Mucosa of rectum (tissue), 2 donors: Measurements from ENCODE around the gene NRXN2.

Experiments
- H3K27ac ChIP-seq, 2 donors: one replicate each; pipeline ENCODE4 v1.7.0; 2013; ENCODE audit warnings: inconsistent platforms in 2 of 2, low read depth in 2 of 2, low read length in 2 of 2
- H3K27me3 ChIP-seq, 2 donors: one replicate each; pipeline ENCODE4 v1.7.0; 2013; ENCODE audit warnings: low read length in 2 of 2; ENCODE audit not compliant: control insufficient read depth in 2 of 2, insufficient read depth in 2 of 2
- H3K36me3 ChIP-seq, 2 donors: one replicate each; pipeline ENCODE4 v1.7.0; 2013; ENCODE audit warnings: low read length in 2 of 2; ENCODE audit not compliant: control insufficient read depth in 2 of 2, insufficient read depth in 2 of 2
- H3K4me1 ChIP-seq, 2 donors: one replicate each; pipeline ENCODE4 v1.7.0; 2013; ENCODE audit warnings: low read length in 2 of 2, mild to moderate bottlenecking in 1 of 2; ENCODE audit not compliant: control insufficient read depth in 2 of 2, insufficient read depth in 2 of 2
- H3K4me3 ChIP-seq, 2 donors: one replicate each; pipeline ENCODE4 v1.7.0; 2013; ENCODE audit warnings: low read length in 2 of 2
- H3K9ac ChIP-seq, 2 donors: one replicate each; pipeline ENCODE4 v1.7.0; 2013; ENCODE audit warnings: low read length in 2 of 2, low read depth in 1 of 2, mild to moderate bottlenecking in 1 of 2
- H3K9me3 ChIP-seq, 2 donors: one replicate each; pipeline ENCODE4 v1.7.0; 2013; ENCODE audit warnings: low read length in 2 of 2; ENCODE audit not compliant: control insufficient read depth in 2 of 2
- donor health status: healthy.
- donor health status: Normal muscosa, but diverticular disease.

NRXN2 gene

GRCh38 chr11:64608046-64608445 lies 115.0 kb downstream of the NRXN2 start:
- no peak overlapping the region for H3K27ac ChIP-seq
- H3K4me3 ChIP-seq = no peak overlapping the region
- no peaks in the 10 kb centered on the region for H3K36me3 ChIP-seq
- H3K9me3 ChIP-seq = no peaks in the 10 kb centered on the region
- H3K27me3 ChIP-seq = peaks cover 0 to 4% of the 10 kb centered on the region in 2 donors
- H3K9ac ChIP-seq = no peak overlapping the region
- no peaks in the 10 kb centered on the region for H3K4me1 ChIP-seq

GRCh38 chr11:64607381-64607985 lies 115.5 kb downstream of the NRXN2 start:
- Histone ChIP-seq H3K27me3 (peaks cover 0 to 4% of the 10 kb centered on the region in 2 donors), H3K4me3 (no peak overlapping the region), H3K4me1 (no peaks in the 10 kb centered on the region), H3K9me3 (no peaks in the 10 kb centered on the region), H3K36me3 (no peaks in the 10 kb centered on the region), H3K9ac (no peak overlapping the region), H3K27ac (no peak overlapping the region)

GRCh38 chr11:64606796-64607380 lies 116.1 kb downstream of the NRXN2 start:
- no peaks in the 10 kb centered on the region for H3K9me3 ChIP-seq
- no peak overlapping the region for H3K27ac ChIP-seq
- H3K4me3 ChIP-seq = no peak overlapping the region
- H3K9ac ChIP-seq = no peak overlapping the region
- H3K27me3 ChIP-seq = peaks cover 0 to 4% of the 10 kb centered on the region in 2 donors
- H3K4me1 ChIP-seq = no peaks in the 10 kb centered on the region
- no peaks in the 10 kb centered on the region for H3K36me3 ChIP-seq

GRCh38 chr11:64605656-64606585 lies 117.1 kb downstream of the NRXN2 start:
- Histone ChIP-seq H3K27ac (no peak overlapping the region), H3K27me3 (peaks cover 0 to 4% of the 10 kb centered on the region in 2 donors), H3K4me1 (no peaks in the 10 kb centered on the region), H3K4me3 (no peak overlapping the region), H3K9me3 (no peaks in the 10 kb centered on the region), H3K36me3 (no peaks in the 10 kb centered on the region), H3K9ac (no peak overlapping the region)

DNA sequence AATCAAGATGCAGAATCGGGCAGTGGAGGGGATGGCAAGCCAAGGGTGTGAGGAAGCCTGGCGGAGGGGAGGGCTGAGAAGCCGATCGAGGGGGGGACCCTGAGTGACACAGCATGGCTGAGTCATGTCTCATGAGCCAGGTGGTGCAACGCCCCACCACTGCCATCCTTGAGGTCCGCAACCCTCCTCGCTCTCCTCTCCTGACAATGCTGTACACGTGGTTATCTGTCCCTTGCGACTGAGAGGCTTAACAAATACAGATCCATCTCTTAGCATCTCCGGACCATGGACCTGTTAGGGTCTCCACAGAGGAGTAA lies 117.8 kb downstream of the NRXN2 start:
- Histone ChIP-seq H3K36me3 (no peaks in the 10 kb centered on the region), H3K4me3 (no peak overlapping the region), H3K9ac (no peak overlapping the region), H3K9me3 (no peaks in the 10 kb centered on the region), H3K27ac (no peak overlapping the region), H3K27me3 (peaks cover 0 to 4% of the 10 kb centered on the region in 2 donors), H3K4me1 (no peaks in the 10 kb centered on the region)

GRCh38 chr11:64604458-64605243 lies 118.3 kb downstream of the NRXN2 start:
- Histone ChIP-seq H3K27me3 (peaks cover 0 to 4% of the 10 kb centered on the region in 2 donors), H3K36me3 (no peaks in the 10 kb centered on the region), H3K27ac (no peak overlapping the region), H3K9me3 (no peaks in the 10 kb centered on the region), H3K4me1 (no peaks in the 10 kb centered on the region), H3K9ac (no peak overlapping the region), H3K4me3 (no peak overlapping the region)

- no peaks in the 10 kb centered on the region for H3K9me3 ChIP-seq
- no peaks in the 10 kb centered on the region for H3K36me3 ChIP-seq
- H3K9ac ChIP-seq = no peak overlapping the region
- H3K4me3 ChIP-seq = no peak overlapping the region
- no peak overlapping the region for H3K27ac ChIP-seq
- peaks cover 0 to 1% of the 10 kb centered on the region in 2 donors for H3K27me3 ChIP-seq
- H3K4me1 ChIP-seq = no peaks in the 10 kb centered on the region
These were observed 119.4 kb downstream of the NRXN2 start for GRCh38 chr11:64603411-64604110.

DNA sequence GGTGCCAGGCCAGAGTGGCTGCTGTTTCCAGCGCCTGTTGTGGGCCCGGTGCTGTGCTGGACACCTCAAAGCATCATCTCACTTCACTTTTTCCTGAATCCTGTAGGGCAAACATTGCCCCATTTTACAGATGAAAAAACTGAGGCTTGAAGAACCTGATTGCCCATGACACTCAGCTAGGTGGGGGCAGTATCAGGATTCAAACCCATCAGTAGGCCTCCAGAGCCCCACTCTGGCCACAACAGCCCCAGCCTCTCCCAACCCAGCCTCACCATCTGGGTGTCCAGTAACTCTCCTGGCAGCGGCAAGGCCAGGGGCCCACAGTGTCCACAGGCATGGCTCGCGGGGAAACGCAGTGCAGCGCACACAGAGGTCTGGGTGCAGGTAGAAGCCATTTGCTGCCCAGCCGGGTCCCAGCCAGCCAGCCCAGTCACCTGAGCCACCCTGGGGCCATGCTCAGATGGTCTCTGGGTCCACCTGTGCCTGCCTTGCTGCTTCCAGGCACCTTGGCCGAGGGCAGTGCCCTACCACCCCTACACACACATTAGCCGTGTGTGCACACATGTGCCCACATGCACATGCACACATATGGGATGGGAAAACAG lies 120.4 kb downstream of the NRXN2 start:
- Histone ChIP-seq H3K4me3 (no peak overlapping the region), H3K27ac (no peak overlapping the region), H3K9ac (no peak overlapping the region), H3K27me3 (no peaks in the 10 kb centered on the region), H3K4me1 (no peaks in the 10 kb centered on the region), H3K36me3 (no peaks in the 10 kb centered on the region), H3K9me3 (no peaks in the 10 kb centered on the region)

GRCh38 chr11:64601605-64602465 lies 121.2 kb downstream of the NRXN2 start:
- no peak overlapping the region for H3K9ac ChIP-seq
- no peak overlapping the region for H3K4me3 ChIP-seq
- no peaks in the 10 kb centered on the region for H3K9me3 ChIP-seq
- H3K27ac ChIP-seq = no peak overlapping the region
- H3K36me3 ChIP-seq = no peaks in the 10 kb centered on the region
- H3K4me1 ChIP-seq = no peaks in the 10 kb centered on the region
- no peaks in the 10 kb centered on the region for H3K27me3 ChIP-seq
